Measurements from ENCODE around the gene CT45A10.
"Not testable (repeated sequence)": the region's sequence is repeated elsewhere in the genome, so short reads cannot be mapped to it uniquely, and the experiment has no call there.

The CT45A10 gene

DNA sequence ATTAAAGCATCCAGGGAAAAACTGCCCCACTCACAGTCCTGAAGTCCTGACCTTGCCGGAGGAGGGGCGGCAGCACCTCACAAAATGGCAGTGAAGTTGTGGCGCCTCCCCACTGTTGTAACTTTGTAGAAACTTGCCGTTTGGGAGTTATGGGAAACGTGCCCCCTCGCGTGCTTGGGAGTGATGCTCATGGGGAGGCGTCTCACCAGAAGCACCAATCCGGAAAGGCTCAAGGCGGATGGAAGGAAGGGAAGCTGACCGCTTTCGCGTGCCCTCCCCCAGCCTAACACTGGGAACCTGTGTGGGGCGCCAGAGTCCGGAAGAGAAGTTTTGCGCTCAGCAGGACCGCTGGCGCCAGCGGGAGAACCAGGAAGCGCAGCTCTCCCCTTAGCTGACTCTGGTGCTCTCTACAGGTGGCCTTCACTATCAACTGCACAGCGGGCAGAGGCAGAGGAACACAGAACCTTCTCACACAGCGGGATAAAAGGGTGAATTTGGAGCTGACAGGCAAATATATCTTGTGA is at the start of gene CT45A10, which contains the start of gene SAGE1:
TSS of gene CT45A10 (minus strand) at position 151 of the 524 bp plus-strand sequence. CDS start 8,100 bp downstream, outside the sequence.
TSS of gene SAGE1 (plus strand) at position 423 of the 524 bp plus-strand sequence. CDS start 2,527 bp downstream, outside the sequence.
- no peak for DNase-seq

DNA sequence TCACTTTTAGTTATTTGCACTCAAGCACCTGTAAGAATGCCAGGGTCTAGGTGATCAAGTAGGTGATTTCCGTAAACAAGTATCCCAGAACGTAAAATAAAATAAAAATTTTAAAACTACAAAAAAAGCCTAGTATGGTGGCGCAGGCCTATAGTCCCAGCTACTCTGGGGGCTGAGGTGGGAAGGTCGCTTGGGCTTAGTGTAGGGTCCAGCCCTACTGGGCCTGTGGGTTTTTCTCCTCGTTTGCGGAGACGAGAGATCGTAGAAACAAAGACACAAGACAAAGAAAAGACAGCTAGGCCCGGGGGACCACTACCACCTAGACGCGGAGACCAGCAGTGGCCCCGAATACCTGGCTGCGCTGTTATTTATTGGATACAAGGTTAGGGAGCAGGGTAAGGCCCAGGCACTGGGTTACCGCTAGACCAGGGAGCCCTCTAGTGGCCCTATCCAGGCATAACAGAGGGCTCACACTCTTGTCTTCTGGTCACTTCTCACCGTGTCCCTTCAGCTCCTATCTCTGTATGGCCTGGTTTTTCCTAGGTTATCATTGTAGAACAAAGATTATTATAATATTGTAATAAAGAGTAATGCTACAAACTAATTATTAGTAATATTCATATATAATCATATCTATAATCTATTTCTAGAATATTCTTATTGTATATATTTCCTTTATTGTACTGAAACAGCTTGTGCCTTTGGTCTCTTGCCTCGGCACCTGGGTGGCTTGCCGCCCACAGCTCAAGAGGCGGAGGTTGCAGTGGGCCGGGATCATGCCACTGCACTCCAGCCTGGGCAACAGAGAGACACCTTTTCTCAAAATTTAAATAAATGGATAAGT is 38.6 kb upstream of the CT45A10 start:
- peak; percentile 14 for DNase-seq

DNA sequence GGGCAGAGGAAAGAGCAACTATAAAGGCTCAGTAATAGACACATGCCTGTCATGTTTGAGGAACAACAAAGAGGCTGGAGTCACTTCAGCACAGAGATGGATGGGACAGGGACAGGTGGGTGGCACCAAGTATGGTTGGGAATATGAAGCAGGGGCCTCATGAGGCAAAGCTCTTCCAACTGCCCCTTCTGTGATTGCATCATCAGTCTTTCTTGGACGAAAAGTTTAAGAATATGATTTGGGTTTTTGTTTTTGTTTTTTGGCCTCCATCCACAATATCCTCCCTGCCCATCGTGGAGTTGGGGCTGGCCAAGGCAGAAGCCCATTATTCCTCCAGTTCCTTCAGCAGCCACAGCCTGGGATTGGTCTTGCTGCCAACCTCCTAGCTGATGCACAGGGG is 34.7 kb upstream of the CT45A10 start:
- DNase-seq: no peak

DNA sequence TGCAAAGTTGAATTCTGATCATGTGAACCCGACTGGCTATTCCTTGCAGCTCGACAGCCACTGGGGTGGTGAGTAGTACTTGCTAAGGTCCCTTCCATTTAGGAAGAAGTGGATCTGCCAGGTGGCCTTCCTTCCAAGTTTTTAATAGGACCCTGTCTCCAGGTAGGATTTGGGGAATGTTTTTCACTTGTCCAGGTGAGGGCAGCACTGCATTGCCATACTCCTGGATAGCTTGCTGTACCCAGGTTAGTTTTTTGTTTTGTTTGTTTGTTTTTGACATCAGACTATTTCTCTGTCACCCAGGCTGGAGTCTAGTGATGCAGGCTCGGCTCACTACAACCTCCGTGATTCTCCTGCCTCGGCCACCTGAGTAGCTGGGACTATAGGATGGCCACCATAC is 30.1 kb upstream of the CT45A10 start:
- DNase-seq: no peak

- not testable (repeated sequence) for DNase-seq
Observed at GRCh38 chrX:135920516-135920915, 27.3 kb upstream of the CT45A10 start.

DNA sequence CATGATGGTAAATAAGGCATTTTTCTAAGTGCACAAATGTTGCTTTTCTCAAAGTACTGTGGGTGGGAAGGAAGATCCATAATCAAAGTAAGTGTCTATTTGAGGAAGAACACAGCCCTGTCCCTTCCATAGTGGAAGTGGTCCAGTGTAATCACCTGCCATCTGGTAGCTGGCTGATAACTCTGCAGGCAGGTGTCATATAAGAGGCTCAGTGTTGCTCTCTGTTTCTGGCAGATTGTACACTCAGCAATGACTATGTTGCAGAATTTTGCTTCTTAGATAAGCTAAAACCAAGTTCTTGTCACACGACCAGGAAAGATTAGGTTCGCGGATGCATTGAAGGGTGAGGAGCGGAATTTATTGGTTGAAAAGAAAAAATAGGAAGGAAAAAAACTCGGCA is 21.2 kb upstream of the CT45A10 start:
- DNase-seq: no peak

DNA sequence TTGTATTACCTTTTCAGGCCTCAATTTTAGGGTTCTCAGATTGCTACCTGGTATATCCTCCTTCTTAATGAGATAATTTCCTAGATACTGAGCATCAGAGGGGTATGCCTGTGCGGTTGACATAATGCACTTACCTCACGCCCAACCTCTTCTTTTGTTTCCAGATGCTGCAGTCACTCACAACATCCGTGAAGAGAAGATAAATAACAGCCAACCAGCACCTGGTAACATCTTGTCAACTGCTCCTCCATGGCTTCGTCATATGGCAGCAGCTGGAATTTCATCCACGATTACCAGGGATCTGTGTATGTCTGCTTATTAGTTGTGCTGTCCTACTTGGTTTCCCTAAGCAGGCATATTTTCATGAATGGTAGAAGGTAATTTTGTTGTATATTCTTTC is 17.0 kb upstream of the CT45A10 start:
- DNase-seq: no peak

DNA sequence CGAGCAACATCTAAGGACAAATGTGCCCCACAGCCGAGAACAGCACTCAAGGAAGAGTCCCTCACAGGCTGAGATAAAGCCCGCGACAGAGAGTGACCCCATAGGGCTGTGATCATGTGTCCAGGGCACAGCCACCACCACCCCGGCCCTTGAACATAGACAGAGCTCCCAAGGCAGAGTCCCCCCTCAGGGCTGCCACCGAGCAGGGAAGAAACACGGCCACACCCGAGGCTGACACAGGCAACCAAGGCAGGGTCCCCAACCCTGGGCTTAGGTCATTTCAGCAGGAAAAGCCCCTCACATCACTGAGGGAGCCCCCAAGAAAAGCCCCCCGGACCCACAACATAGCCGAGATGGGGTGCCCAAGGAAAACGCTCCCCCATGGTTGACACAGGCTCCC is 463 bp downstream of the CT45A10 start:
- no peak for DNase-seq

GRCh38 chrX:135890087-135890585 is 3.1 kb downstream of the CT45A10 start:
- no peak for DNase-seq

GRCh38 chrX:135888976-135889375 is 4.3 kb downstream of the CT45A10 start:
- not testable (repeated sequence) for DNase-seq

- DNase-seq: not testable (repeated sequence)
Observed at GRCh38 chrX:135888230-135888629, 5.0 kb downstream of the CT45A10 start.

- DNase-seq: not testable (repeated sequence)
Observed at GRCh38 chrX:135882741-135883140, 10.5 kb downstream of the CT45A10 start.

- DNase-seq: not testable (repeated sequence)
Observed at GRCh38 chrX:135871712-135872111, 21.5 kb downstream of the CT45A10 start, which contains the start of gene CT45A9. CT45A9 (minus strand) TSS chrX:135871812; CDS start chrX:135868061, 3,751 bp downstream.

GRCh38 chrX:135854438-135854837 is 38.8 kb downstream of the CT45A10 start, which contains the start of gene CT45A8:
CT45A8 (minus strand) TSS chrX:135854538; CDS start chrX:135850783, 3,755 bp downstream.
- DNase-seq: not testable (repeated sequence)

GRCh38 chrX:135837180-135837579 is 56.1 kb downstream of the CT45A10 start, which contains the start of gene CT45A7:
CT45A7 (minus strand) TSS chrX:135837280; CDS start chrX:135833533, 3,747 bp downstream.
- DNase-seq: not testable (repeated sequence)
